ENCODE data around the gene GTPBP1. TPM values are rescaled to one million over a fixed set of nuclear protein-coding genes. Genes with fewer than 3 reads are reported as not detected.

The GTPBP1 gene
- total RNA-seq, 1 experiment from 2014 or later: 94.7 TPM

GRCh38 chr22:38768036-38768435, 62.3 kb downstream of the GTPBP1 start:
- H3K4me1 ChIP-seq (replicated peaks; ENCODE audit: insufficient read depth): peaks cover 26% of the 10 kb centered on the region
- intact Hi-C loops (cut with micrococcal nuclease; ENCODE audit: unreplicated experiment): loop anchor here (1.0 to 5.0 kb wide), 7 partner anchors 74 to 759 kb away; partner anchors contain the start of genes NPTXR and RPL3
- no peak overlapping the region for H3K4me3 ChIP-seq
- no peaks in the 10 kb centered on the region for H3K36me3 ChIP-seq (ENCODE audit: low read depth)
- CTCF ChIA-PET: interaction anchor here (1.4 to 1.7 kb wide), 2 partner anchors 75 to 1276 kb away, joined by 3 to 10 read pairs; partner anchors contain the start of gene NPTXR
- no peak overlapping the region for H3K27ac ChIP-seq
- no peaks in the 10 kb centered on the region for H4K20me1 ChIP-seq (ENCODE audit: insufficient read depth)
- no TSS peak for BruUV-seq (replicated peaks)
- DNase-seq: no peak
- H3K4me2 ChIP-seq: no peak overlapping the region
- peaks cover 14% of the 10 kb centered on the region for H3F3A ChIP-seq (ENCODE audit: insufficient read depth, low read depth)
- no peaks in the 10 kb centered on the region for H3K79me2 ChIP-seq (ENCODE audit: low read depth)
- no peak overlapping the region for H2AFZ ChIP-seq
- no peaks in the 10 kb centered on the region for H3K9me2 ChIP-seq (ENCODE audit: insufficient read depth)
- POLR2A ChIA-PET (ENCODE audit: unreplicated experiment): no interaction called here
- no peaks in the 10 kb centered on the region for H3K27me3 ChIP-seq (ENCODE audit: insufficient read depth, low read depth)
- TF ChIP-seq CTCF (conservative IDR thresholded peaks at IDR 0.05) (no peak), EZH2 (IDR thresholded peaks at IDR 0.05; ENCODE audit: low read depth) (no peak)
- H3K9me3 ChIP-seq (ENCODE audit: insufficient read depth, low read depth): no peaks in the 10 kb centered on the region

GRCh38 chr22:38770257-38770949, 64.7 kb downstream of the GTPBP1 start:
- no peak overlapping the region for H3K4me2 ChIP-seq
- no peaks in the 10 kb centered on the region for H3K27me3 ChIP-seq (ENCODE audit: insufficient read depth, low read depth)
- no peaks in the 10 kb centered on the region for H3K9me3 ChIP-seq (ENCODE audit: insufficient read depth, low read depth)
- H2AFZ ChIP-seq: no peak overlapping the region
- ChIA-PET POLR2A (ENCODE audit: unreplicated experiment) (no interaction called here), CTCF (interaction anchor here (0.6 to 0.7 kb wide), 2 partner anchors 352 to 705 kb away, joined by 3 to 4 read pairs; no protein-coding TSS in a partner anchor)
- intact Hi-C loops (cut with micrococcal nuclease; ENCODE audit: unreplicated experiment): no loop called here
- peaks cover 11% of the 10 kb centered on the region for H3K4me1 ChIP-seq (replicated peaks; ENCODE audit: insufficient read depth)
- H4K20me1 ChIP-seq (ENCODE audit: insufficient read depth): no peaks in the 10 kb centered on the region
- BruUV-seq (replicated peaks): no TSS peak
- no peaks in the 10 kb centered on the region for H3K9me2 ChIP-seq (ENCODE audit: insufficient read depth)
- no peak for DNase-seq
- TF ChIP-seq EZH2 (IDR thresholded peaks at IDR 0.05; ENCODE audit: low read depth) (no peak), CTCF (conservative IDR thresholded peaks at IDR 0.05) (no peak)
- no peak overlapping the region for H3K4me3 ChIP-seq
- H3F3A ChIP-seq (ENCODE audit: insufficient read depth, low read depth): peaks cover 10% of the 10 kb centered on the region
- H3K27ac ChIP-seq: no peak overlapping the region
- no peaks in the 10 kb centered on the region for H3K36me3 ChIP-seq (ENCODE audit: low read depth)
- H3K79me2 ChIP-seq (ENCODE audit: low read depth): no peaks in the 10 kb centered on the region

- no TSS peak for BruUV-seq (replicated peaks)
- DNase-seq: no peak
- H3K4me1 ChIP-seq (replicated peaks; ENCODE audit: insufficient read depth): no peaks in the 10 kb centered on the region
- 0 out of 2 replicates have a peak, but pooled peaks cover 4% of the 10 kb centered on the region for H3F3A ChIP-seq (ENCODE audit: insufficient read depth, low read depth)
- H3K27me3 ChIP-seq (ENCODE audit: insufficient read depth, low read depth): no peaks in the 10 kb centered on the region
- no peaks in the 10 kb centered on the region for H3K9me2 ChIP-seq (ENCODE audit: insufficient read depth)
- POLR2A ChIA-PET (ENCODE audit: unreplicated experiment): no interaction called here
- no peaks in the 10 kb centered on the region for H3K79me2 ChIP-seq (ENCODE audit: low read depth)
- no peak overlapping the region for H3K4me2 ChIP-seq
- H3K9me3 ChIP-seq (ENCODE audit: insufficient read depth, low read depth): no peaks in the 10 kb centered on the region
- CTCF ChIA-PET: no interaction called here
- no peaks in the 10 kb centered on the region for H3K36me3 ChIP-seq (ENCODE audit: low read depth)
- no peaks in the 10 kb centered on the region for H4K20me1 ChIP-seq (ENCODE audit: insufficient read depth)
- no peak overlapping the region for H2AFZ ChIP-seq
- H3K27ac ChIP-seq: no peak overlapping the region
- no peak overlapping the region for H3K4me3 ChIP-seq
- TF ChIP-seq EZH2 (IDR thresholded peaks at IDR 0.05; ENCODE audit: low read depth): no peak
- no peak for TF ChIP-seq CTCF (conservative IDR thresholded peaks at IDR 0.05)
- intact Hi-C loops (cut with micrococcal nuclease; ENCODE audit: unreplicated experiment): no loop called here
Measured at GRCh38 chr22:38772623-38772873, 66.8 kb downstream of the GTPBP1 start.

Measured in PC-9 (cell line).